NCI-H526 treated with DMSO at 0.1 percent for 48 hours (cell line): ENCODE measurements around the gene ANKRD44.
"Not testable (repeated sequence)": the region's sequence is repeated elsewhere in the genome, so short reads cannot be mapped to it uniquely, and the experiment has no call there.

ENCODE experiments used
- DNase-seq: peaks from one replicate; lab custom pipeline; 2025; lab: John Stamatoyannopoulos, UW

Gene ANKRD44

GRCh38 chr2:197259470-197259999, 51.0 kb downstream of the ANKRD44 start:
- no peak for DNase-seq

DNA sequence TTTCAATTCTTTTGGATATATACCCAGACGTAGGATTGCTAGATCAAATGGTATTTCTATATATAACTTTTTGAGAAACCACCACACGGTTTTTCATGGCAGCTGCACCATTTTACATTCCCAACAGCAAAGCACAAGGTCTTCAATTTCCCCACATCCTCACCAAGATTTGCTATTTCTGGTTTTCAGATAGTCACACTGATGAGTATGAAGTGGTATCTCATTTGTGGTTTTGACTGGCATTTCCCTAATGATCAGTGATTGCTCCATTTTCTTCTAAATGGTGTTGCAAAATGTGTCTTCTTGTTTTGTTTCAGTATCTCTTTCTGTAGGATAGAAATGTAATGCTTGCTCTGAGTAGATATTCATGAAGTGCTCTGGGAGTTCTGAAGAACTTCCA, 52.0 kb downstream of the ANKRD44 start:
- no peak for DNase-seq

GRCh38 chr2:197256547-197257170, 53.9 kb downstream of the ANKRD44 start:
- DNase-seq = no peak

DNA sequence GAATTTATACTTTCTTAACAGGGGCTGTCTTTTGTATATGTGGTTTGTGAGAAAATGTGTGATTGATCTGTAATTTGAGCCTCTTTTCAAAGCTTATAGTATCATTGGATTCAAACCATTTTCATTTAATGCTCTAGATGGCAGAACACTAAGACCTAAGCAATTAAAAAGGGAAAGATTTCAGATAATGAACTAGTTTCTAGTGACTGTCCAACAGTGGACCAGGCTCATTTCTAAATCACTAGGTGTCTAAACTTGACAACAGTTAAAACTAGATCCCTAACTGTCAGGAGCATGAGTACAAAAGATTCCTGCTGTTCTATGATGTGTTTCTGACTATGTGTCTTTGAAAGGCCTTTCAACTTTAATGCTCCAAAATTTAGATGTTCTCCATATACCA, 54.6 kb downstream of the ANKRD44 start:
- no peak for DNase-seq

DNA sequence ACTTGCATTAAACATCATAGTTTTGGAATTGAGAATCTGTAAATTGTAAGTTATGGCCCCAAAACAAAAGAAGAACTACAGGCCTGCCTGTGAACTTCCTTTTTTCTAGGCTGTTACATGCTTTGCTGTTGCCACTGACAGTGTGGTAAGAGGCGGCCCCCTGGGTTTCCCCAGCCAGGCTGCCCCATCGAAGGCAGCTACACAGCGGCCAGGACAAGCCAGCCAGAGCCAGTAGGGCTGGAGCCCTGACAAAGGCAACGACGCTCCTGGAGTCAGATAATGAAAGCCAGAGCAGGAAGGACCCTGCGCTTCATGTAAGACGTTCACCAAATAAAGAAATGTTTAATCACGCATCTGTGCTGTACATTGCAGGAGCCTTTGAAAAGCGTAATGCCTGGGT, 55.0 kb downstream of the ANKRD44 start:
- no peak for DNase-seq

GRCh38 chr2:197254776-197255530, 55.6 kb downstream of the ANKRD44 start:
- DNase-seq = no peak

- no peak for DNase-seq
Measured at GRCh38 chr2:197251576-197251975, 59.0 kb downstream of the ANKRD44 start.

- DNase-seq = no peak
Measured at GRCh38 chr2:197251163-197251562, 59.4 kb downstream of the ANKRD44 start.

DNA sequence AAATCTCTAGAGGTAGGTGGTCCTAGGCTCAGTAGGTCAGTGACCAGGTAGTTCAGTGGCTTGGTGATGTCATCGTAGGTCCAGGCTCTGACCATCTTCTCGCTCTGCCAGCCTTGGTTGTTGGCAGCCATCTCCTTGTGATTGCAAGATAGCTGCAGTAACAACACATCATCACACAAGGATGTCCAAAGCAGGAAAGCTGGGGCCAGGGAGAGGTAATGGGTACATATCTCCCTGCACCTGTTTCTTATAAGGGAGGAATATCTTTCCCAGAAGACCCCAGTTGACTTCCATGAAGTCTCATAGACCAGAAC, 60.5 kb downstream of the ANKRD44 start:
- no peak for DNase-seq

GRCh38 chr2:197249381-197250083, 61.0 kb downstream of the ANKRD44 start:
- no peak for DNase-seq

- no peak for DNase-seq
Measured at GRCh38 chr2:197248623-197249022, 62.0 kb downstream of the ANKRD44 start.

GRCh38 chr2:197248001-197248401, 62.6 kb downstream of the ANKRD44 start:
- no peak for DNase-seq

DNA sequence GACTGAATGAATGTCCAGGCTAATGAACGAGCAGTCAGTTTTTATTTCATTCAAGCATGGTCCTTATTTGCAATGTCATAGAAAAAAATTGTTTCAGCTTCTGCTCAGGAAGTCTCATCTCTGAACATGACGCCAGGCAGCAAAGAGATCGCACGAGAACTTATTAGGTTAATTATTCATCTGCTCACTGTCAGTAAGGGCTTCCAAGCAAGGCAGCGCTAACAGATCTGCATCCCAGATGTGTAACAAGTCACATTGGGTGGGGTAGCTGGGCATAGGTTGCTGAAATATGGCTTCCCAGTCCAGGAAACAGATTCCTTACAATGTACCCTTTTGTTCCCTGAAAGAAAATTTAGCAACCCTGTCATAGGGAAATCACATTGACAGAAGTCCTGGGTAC, 63.5 kb downstream of the ANKRD44 start:
- DNase-seq = no peak

- DNase-seq = no peak
Measured at GRCh38 chr2:197245829-197246804, 64.5 kb downstream of the ANKRD44 start.

DNA sequence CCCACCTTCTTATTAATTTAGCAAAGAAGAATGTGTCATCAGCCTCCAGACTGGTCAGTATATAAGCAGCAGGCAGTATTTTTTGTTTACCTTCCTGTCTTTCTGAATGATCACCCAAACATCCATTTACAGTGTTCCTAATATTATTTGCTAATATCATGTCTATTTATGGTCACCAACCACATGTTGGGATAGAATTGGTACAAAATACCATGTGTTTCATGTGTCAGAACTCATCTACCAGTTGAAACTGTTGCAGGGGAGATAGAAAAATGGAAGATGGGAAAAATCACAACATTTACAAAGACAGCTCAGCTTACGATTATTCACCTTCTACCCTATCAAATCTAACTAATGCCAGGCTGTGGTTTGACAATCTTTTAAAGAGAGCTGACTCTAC, 66.2 kb downstream of the ANKRD44 start:
- no peak for DNase-seq

- DNase-seq = no peak
Measured at GRCh38 chr2:197242719-197243118, 67.9 kb downstream of the ANKRD44 start.

DNA sequence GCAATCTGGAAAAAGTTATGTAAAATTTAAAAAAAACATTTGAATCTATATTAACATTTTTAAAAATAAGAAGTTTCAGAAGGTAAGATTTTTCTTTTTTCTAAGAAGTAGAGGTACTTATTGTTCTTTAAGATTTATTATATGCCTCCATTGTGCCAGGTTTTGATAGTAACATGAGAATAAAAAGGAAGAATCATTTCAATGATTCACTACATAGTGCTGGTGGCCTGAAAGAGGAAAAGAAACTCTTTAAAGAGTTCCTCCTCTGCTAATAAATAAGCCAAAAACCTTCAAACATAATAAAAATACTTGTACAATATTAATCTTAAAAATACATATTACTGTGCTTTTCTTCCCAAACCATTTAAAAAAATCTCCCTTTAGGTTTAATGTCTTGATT, 69.0 kb downstream of the ANKRD44 start:
- no peak for DNase-seq

DNA sequence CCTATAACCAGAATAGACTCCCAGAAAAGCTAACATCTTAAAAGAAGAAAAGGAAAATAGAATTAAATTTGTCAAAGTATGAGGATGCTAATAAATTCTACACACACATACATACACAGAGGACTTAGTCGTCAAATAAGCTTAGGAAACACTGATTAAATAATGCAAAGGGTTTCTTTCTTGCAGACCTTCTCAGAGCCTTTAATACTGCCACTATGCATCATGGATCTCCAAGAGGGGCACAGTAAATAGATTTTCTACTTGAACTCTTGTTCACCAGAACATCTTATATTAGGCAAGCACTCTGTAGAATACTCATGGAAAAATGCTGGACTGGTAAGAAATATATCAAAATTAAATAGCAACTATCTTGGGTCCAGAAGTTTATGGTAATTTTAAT, 69.4 kb downstream of the ANKRD44 start:
- DNase-seq = no peak

- DNase-seq = no peak
Measured at GRCh38 chr2:197240421-197241041, 70.0 kb downstream of the ANKRD44 start.

DNA sequence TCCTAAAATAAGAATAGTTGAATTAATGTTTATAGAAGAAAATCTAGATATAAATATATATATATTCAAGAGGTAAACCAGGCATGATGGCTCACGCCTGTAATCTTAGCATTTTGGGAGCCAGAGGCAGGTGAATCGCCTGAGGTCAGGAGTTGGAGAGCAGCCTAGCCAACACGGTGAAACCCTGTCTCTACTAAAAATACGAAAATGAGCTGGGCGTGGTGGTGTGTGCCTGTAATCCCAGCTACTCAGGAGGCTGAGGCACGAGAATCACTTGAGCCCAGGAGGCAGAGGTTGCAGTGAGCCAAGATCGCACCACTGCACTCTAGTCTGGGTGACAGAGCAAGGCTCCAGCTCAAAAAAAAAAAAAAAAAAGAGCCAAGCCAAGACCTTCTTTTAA, 70.6 kb downstream of the ANKRD44 start:
- not testable (repeated sequence) for DNase-seq

- DNase-seq = no peak
Measured at GRCh38 chr2:197239434-197239833, 71.1 kb downstream of the ANKRD44 start.

DNA sequence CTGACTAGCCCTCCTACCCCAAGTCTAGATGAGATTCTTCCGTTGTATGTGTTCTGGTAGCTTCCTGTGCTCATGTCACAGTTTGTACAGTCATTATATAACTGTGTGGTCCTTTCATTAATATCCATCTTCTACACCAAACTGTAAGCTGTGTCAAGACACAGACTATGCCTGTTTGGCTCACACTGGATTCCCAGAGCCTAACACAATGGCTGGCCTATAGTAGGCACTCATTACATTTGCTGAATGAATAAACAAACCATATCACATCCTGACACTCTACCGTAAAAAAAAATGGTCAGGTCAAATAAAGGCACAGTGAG, 72.6 kb downstream of the ANKRD44 start:
- no peak for DNase-seq
